Fibroblast of villous mesenchyme (primary cell): ENCODE data around the gene FJX1. TPM values are rescaled to one million over a fixed set of nuclear protein-coding genes. Genes with fewer than 3 reads are reported as not detected.

Source experiments
- DNase-seq: peaks from one replicate; pipeline ENCODE4 v3.0.0-alpha.2; 2010; ENCODE audit warnings: low read depth
- H3K4me3 ChIP-seq: 2 replicates; pipeline ENCODE4 v1.5.1; 2011; ENCODE audit warnings: low read depth, mild to moderate bottlenecking, low read length
- CTCF ChIP-seq: IDR thresholded peaks from 2 replicates; pipeline ENCODE4 v1.5.1; 2012; ENCODE audit warnings: low read depth, mild to moderate bottlenecking, low read length; ENCODE audit not compliant: insufficient read depth
- total RNA-seq: library from RNA; depleted of rRNA; stranded (reverse); fragments of >200 nt; gene quantifications from 2 replicates; pipeline ENCODE4 v1.2.3, GENCODE V29; 2012

The FJX1 gene
- total RNA-seq, 1 donor: 89.8 TPM

- no peak for DNase-seq
- no peak for TF ChIP-seq CTCF
- no peak overlapping the region for H3K4me3 ChIP-seq
These were observed 15.3 kb upstream of the FJX1 start for GRCh38 chr11:35602979-35603378.

GRCh38 chr11:35605706-35606105 is 12.6 kb upstream of the FJX1 start:
- DNase-seq: peak; percentile 69
- no peak for TF ChIP-seq CTCF
- H3K4me3 ChIP-seq: no peak overlapping the region

GRCh38 chr11:35606206-35606605 is 12.1 kb upstream of the FJX1 start:
- no peak for DNase-seq
- no peak overlapping the region for H3K4me3 ChIP-seq
- TF ChIP-seq CTCF: no peak

- H3K4me3 ChIP-seq: no peak overlapping the region
- no peak for TF ChIP-seq CTCF
- DNase-seq: no peak
These were observed 9.8 kb upstream of the FJX1 start for GRCh38 chr11:35608502-35608901.

- no peak overlapping the region for H3K4me3 ChIP-seq
- DNase-seq: no peak
- no peak for TF ChIP-seq CTCF
These were observed 8.6 kb upstream of the FJX1 start for GRCh38 chr11:35609656-35610055.

GRCh38 chr11:35610631-35611030 is 7.6 kb upstream of the FJX1 start:
- no peak overlapping the region for H3K4me3 ChIP-seq
- DNase-seq: no peak
- no peak for TF ChIP-seq CTCF

GRCh38 chr11:35611741-35612140 is 6.5 kb upstream of the FJX1 start:
- TF ChIP-seq CTCF: no peak
- no peak overlapping the region for H3K4me3 ChIP-seq
- DNase-seq: no peak
